Mesenchymal stem cell (in vitro differentiated cells and primary cell): ENCODE measurements around the gene DGCR2.

Experiments used
- DNase-seq: peaks from one replicate; pipeline ENCODE4 v3.0.0-alpha.2; 2013
- H2AFZ ChIP-seq: one replicate; pipeline ENCODE4 v1.6.1; 2013; ENCODE audit warnings: low read depth, mild to moderate bottlenecking, control low read depth, inconsistent platforms, low read length, moderate library complexity
- H2AK5ac ChIP-seq: 2 replicates; pipeline ENCODE4 v1.6.1; 2013; ENCODE audit warnings: low read length, moderate library complexity, mild to moderate bottlenecking, inconsistent platforms; ENCODE audit not compliant: severe bottlenecking
- H2BK120ac ChIP-seq: one replicate; pipeline ENCODE4 v1.6.1; 2013; ENCODE audit warnings: low read depth, mild to moderate bottlenecking, inconsistent platforms, low read length, moderate library complexity
- H2BK12ac ChIP-seq, 2 experiments: one replicate each; pipeline ENCODE4 v1.6.1; 2013; ENCODE audit warnings: inconsistent platforms in 2 of 2, low read length in 2 of 2, mild to moderate bottlenecking in 2 of 2, moderate library complexity in 2 of 2, control low read depth in 1 of 2
- H2BK15ac ChIP-seq: one replicate; pipeline ENCODE4 v1.6.1; 2013; ENCODE audit warnings: mild to moderate bottlenecking, low read depth, inconsistent platforms; ENCODE audit not compliant: poor library complexity, severe bottlenecking
- H2BK5ac ChIP-seq: 2 replicates; pipeline ENCODE4 v1.6.1; 2013; ENCODE audit warnings: low read depth, mild to moderate bottlenecking, low read length, control low read depth, inconsistent platforms; ENCODE audit not compliant: poor library complexity, severe bottlenecking
- H3K14ac ChIP-seq, 2 experiments: one replicate each; pipeline ENCODE4 v1.6.1; 2013; ENCODE audit warnings: inconsistent platforms in 2 of 2, low read length in 2 of 2, control low read depth in 1 of 2, mild to moderate bottlenecking in 1 of 2, moderate library complexity in 1 of 2
- H3K18ac ChIP-seq, 2 experiments: one replicate each; pipeline ENCODE4 v1.6.1; 2013; ENCODE audit warnings: inconsistent platforms in 2 of 2, low read length in 2 of 2, control low read depth in 1 of 2, low read depth in 1 of 2, mild to moderate bottlenecking in 1 of 2
- H3K23ac ChIP-seq, 2 experiments: one replicate each; pipeline ENCODE4 v1.6.1; 2013; ENCODE audit warnings: inconsistent platforms in 2 of 2, low read length in 2 of 2, mild to moderate bottlenecking in 2 of 2, moderate library complexity in 2 of 2, control low read depth in 1 of 2
- H3K27ac ChIP-seq: 2 replicates; pipeline ENCODE4 v1.5.1; 2013; ENCODE audit warnings: mild to moderate bottlenecking, moderate library complexity, low read length, control low read depth, inconsistent platforms; ENCODE audit not compliant: poor library complexity, severe bottlenecking
- H3K27me3 ChIP-seq, 2 experiments: 2 replicates each; pipeline versions ENCODE4 v1.6.1 to v1.7.0; 2013; ENCODE audit warnings: low read length in 2 of 2, mild to moderate bottlenecking in 2 of 2, moderate library complexity in 2 of 2, control low read depth in 1 of 2, inconsistent platforms in 1 of 2; ENCODE audit not compliant: control insufficient read depth in 1 of 2, insufficient read depth in 1 of 2
- H3K36me3 ChIP-seq, 2 experiments: 2 replicates each; pipeline versions ENCODE4 v1.6.1 to v1.7.0; 2013; ENCODE audit warnings: low read length in 2 of 2, control low read depth in 1 of 2, inconsistent platforms in 1 of 2, low read depth in 1 of 2, mild to moderate bottlenecking in 1 of 2; ENCODE audit not compliant: insufficient read depth in 2 of 2, control insufficient read depth in 1 of 2
- H3K4ac ChIP-seq, 2 experiments: one replicate each; pipeline ENCODE4 v1.6.1; 2013; ENCODE audit warnings: inconsistent platforms in 2 of 2, low read length in 2 of 2, mild to moderate bottlenecking in 2 of 2, moderate library complexity in 2 of 2, control low read depth in 1 of 2, low read depth in 1 of 2
- H3K4me1 ChIP-seq: 2 replicates; pipeline ENCODE4 v1.6.1; 2013; ENCODE audit warnings: low read depth, low read length, control low read depth; ENCODE audit not compliant: control insufficient read depth, insufficient read depth
- H3K4me2 ChIP-seq: 2 replicates; pipeline ENCODE4 v1.6.1; 2013; ENCODE audit warnings: low read length, mild to moderate bottlenecking, inconsistent platforms; ENCODE audit not compliant: poor library complexity, severe bottlenecking
- H3K4me3 ChIP-seq, 2 experiments: 2 replicates each; pipeline versions ENCODE4 v1.5.1 to v1.7.0; 2013; ENCODE audit warnings: low read length in 2 of 2, mild to moderate bottlenecking in 2 of 2, control low read depth in 1 of 2, low read depth in 1 of 2; ENCODE audit not compliant: insufficient read depth in 1 of 2
- H3K79me1 ChIP-seq: replicated peaks from 2 replicates; pipeline ENCODE4 v1.6.1; 2013; ENCODE audit warnings: mild to moderate bottlenecking, control low read depth, low read length, inconsistent platforms; ENCODE audit not compliant: poor library complexity, severe bottlenecking
- H3K9ac ChIP-seq: 2 replicates; pipeline ENCODE4 v1.7.0; 2013; ENCODE audit warnings: mild to moderate bottlenecking, low read length, moderate library complexity
- H3K9me3 ChIP-seq: 2 replicates; pipeline ENCODE4 v1.7.0; 2013; ENCODE audit warnings: mild to moderate bottlenecking, low read length; ENCODE audit not compliant: control insufficient read depth
- H4K8ac ChIP-seq: one replicate; pipeline ENCODE4 v1.6.1; 2013; ENCODE audit warnings: inconsistent platforms, mild to moderate bottlenecking, low read length, moderate library complexity
- H4K91ac ChIP-seq: one replicate; pipeline ENCODE4 v1.6.1; 2013; ENCODE audit warnings: mild to moderate bottlenecking, low read length, inconsistent platforms
- WGBS: methylation state at CpG from one replicate; pipeline ENCODE4 v1.1.7; 2013; ENCODE audit warnings: mixed read lengths; 5-methylcytosine and 5-hydroxymethylcytosine counted together

DGCR2 gene

GRCh38 chr22:19103880-19104821 lies 18.1 kb downstream of the DGCR2 start:
- no peak overlapping the region for H4K8ac ChIP-seq
- H3K4me3 ChIP-seq, result no peak overlapping the region
- H2AK5ac ChIP-seq, result no peak overlapping the region
- peaks cover 0 to 4% of the 10 kb centered on the region in 2 experiments for H3K36me3 ChIP-seq
- H3K4me1 ChIP-seq, result peaks cover 9% of the 10 kb centered on the region
- H3K9ac ChIP-seq, result no peak overlapping the region
- H3K18ac ChIP-seq, result no peak overlapping the region
- no peak overlapping the region for H2AFZ ChIP-seq
- H3K14ac ChIP-seq, result no peak overlapping the region
- 87% methylated on average over 5 of the region's 5 CpGs for WGBS
- no peak overlapping the region for H3K4me2 ChIP-seq
- H2BK15ac ChIP-seq, result no peak overlapping the region
- peaks cover 31% of the 10 kb centered on the region for H3K79me1 ChIP-seq
- H3K27me3 ChIP-seq, result no peaks in the 10 kb centered on the region
- H4K91ac ChIP-seq, result no peak overlapping the region
- H3K27ac ChIP-seq, result no peak overlapping the region
- no peak overlapping the region for H3K4ac ChIP-seq
- H3K23ac ChIP-seq, result no peak overlapping the region
- H2BK12ac ChIP-seq, result no peak overlapping the region
- no peak overlapping the region for H2BK120ac ChIP-seq
- H3K9me3 ChIP-seq, result no peaks in the 10 kb centered on the region
- H2BK5ac ChIP-seq, result no peak overlapping the region
- peak; percentile 30 for DNase-seq

DNA sequence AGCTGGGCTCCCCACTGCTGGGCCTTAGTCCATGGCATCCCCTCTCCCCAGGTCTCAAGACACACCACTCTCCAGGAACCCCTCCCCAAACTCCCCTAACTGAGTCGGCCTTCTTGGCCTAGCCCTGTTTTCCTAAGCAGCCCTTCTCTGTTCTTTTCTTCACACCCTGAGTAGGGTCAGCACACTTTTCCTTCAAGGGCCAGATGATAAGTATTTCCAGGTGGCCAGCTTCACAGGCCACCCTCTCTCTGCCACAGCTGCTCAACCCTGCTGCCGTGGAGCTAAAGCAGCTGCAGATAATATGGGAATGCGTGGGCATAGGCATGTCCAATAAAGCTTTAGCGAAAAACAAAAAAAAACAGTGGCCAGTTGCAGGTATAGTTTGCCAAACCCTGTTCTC lies 24.1 kb downstream of the DGCR2 start:
- Histone ChIP-seq H3K27me3 (no peaks in the 10 kb centered on the region), H3K79me1 (peaks cover 36% of the 10 kb centered on the region), H3K14ac (no peak overlapping the region), H2BK120ac (no peak overlapping the region), H3K27ac (no peak overlapping the region), H4K91ac (no peak overlapping the region), H3K4me1 (peaks cover 5% of the 10 kb centered on the region), H2BK12ac (no peak overlapping the region), H4K8ac (no peak overlapping the region), H2AK5ac (no peak overlapping the region), H3K9ac (no peak overlapping the region), H3K4me3 (no peak overlapping the region), H3K36me3 (peaks cover 4% of the 10 kb centered on the region in 2 experiments), H3K18ac (no peak overlapping the region), H3K4me2 (no peak overlapping the region), H2AFZ (no peak overlapping the region), H2BK5ac (no peak overlapping the region), H3K9me3 (no peaks in the 10 kb centered on the region), H3K4ac (no peak overlapping the region), H2BK15ac (no peak overlapping the region), H3K23ac (no peak overlapping the region)
- DNase-seq, result no peak
- 91% methylated on average over 4 of the region's 4 CpGs for WGBS

- H3K4me3 ChIP-seq, result no peak overlapping the region
- no peak overlapping the region for H2AK5ac ChIP-seq
- H3K14ac ChIP-seq, result no peak overlapping the region
- 94% methylated on average over 3 of the region's 3 CpGs for WGBS
- peaks cover 38% of the 10 kb centered on the region for H3K79me1 ChIP-seq
- no peak overlapping the region for H2BK120ac ChIP-seq
- H2BK12ac ChIP-seq, result no peak overlapping the region
- no peaks in the 10 kb centered on the region for H3K9me3 ChIP-seq
- H3K4me1 ChIP-seq, result peaks cover 5% of the 10 kb centered on the region
- no peak overlapping the region for H3K18ac ChIP-seq
- H3K27me3 ChIP-seq, result no peaks in the 10 kb centered on the region
- H3K4me2 ChIP-seq, result no peak overlapping the region
- no peak overlapping the region for H4K8ac ChIP-seq
- H2BK5ac ChIP-seq, result no peak overlapping the region
- no peak overlapping the region for H2BK15ac ChIP-seq
- H3K4ac ChIP-seq, result no peak overlapping the region
- no peak for DNase-seq
- no peak overlapping the region for H4K91ac ChIP-seq
- no peak overlapping the region for H3K9ac ChIP-seq
- H2AFZ ChIP-seq, result no peak overlapping the region
- peaks cover 4% of the 10 kb centered on the region in 2 experiments for H3K36me3 ChIP-seq
- no peak overlapping the region for H3K27ac ChIP-seq
- H3K23ac ChIP-seq, result no peak overlapping the region
Measured at GRCh38 chr22:19097518-19097917, 24.7 kb downstream of the DGCR2 start.

- peaks cover 5% of the 10 kb centered on the region for H3K4me1 ChIP-seq
- H4K8ac ChIP-seq, result no peak overlapping the region
- no peak overlapping the region for H2BK5ac ChIP-seq
- no peak overlapping the region for H3K4ac ChIP-seq
- DNase-seq, result no peak
- no peak overlapping the region for H2AFZ ChIP-seq
- H3K4me3 ChIP-seq, result no peak overlapping the region
- H3K14ac ChIP-seq, result no peak overlapping the region
- no peak overlapping the region for H2BK12ac ChIP-seq
- H3K4me2 ChIP-seq, result no peak overlapping the region
- H3K27me3 ChIP-seq, result no peaks in the 10 kb centered on the region
- no peaks in the 10 kb centered on the region for H3K9me3 ChIP-seq
- no peak overlapping the region for H3K9ac ChIP-seq
- no peak overlapping the region for H3K27ac ChIP-seq
- 100% methylated on average over 1 of the region's 1 CpG for WGBS
- no peak overlapping the region for H2AK5ac ChIP-seq
- H3K23ac ChIP-seq, result no peak overlapping the region
- H3K36me3 ChIP-seq, result peaks cover 4% of the 10 kb centered on the region in 2 experiments
- H4K91ac ChIP-seq, result no peak overlapping the region
- no peak overlapping the region for H2BK15ac ChIP-seq
- H2BK120ac ChIP-seq, result no peak overlapping the region
- peaks cover 41% of the 10 kb centered on the region for H3K79me1 ChIP-seq
- no peak overlapping the region for H3K18ac ChIP-seq
Measured at GRCh38 chr22:19096555-19096954, 25.7 kb downstream of the DGCR2 start.
